HG02588 (cell line): ENCODE measurements around the gene ANKRD13A.
"Not testable (repeated sequence)": the region's sequence is repeated elsewhere in the genome, so short reads cannot be mapped to it uniquely, and the experiment has no call there.

Experiments used
- ATAC-seq: cut with Tn5 transposase; IDR thresholded peaks from one replicate; pipeline ENCODE4 v1.9.1; 2021; ENCODE audit warnings: mild to moderate bottlenecking, moderate library complexity; ENCODE audit not compliant: unreplicated experiment

Gene ANKRD13A

DNA sequence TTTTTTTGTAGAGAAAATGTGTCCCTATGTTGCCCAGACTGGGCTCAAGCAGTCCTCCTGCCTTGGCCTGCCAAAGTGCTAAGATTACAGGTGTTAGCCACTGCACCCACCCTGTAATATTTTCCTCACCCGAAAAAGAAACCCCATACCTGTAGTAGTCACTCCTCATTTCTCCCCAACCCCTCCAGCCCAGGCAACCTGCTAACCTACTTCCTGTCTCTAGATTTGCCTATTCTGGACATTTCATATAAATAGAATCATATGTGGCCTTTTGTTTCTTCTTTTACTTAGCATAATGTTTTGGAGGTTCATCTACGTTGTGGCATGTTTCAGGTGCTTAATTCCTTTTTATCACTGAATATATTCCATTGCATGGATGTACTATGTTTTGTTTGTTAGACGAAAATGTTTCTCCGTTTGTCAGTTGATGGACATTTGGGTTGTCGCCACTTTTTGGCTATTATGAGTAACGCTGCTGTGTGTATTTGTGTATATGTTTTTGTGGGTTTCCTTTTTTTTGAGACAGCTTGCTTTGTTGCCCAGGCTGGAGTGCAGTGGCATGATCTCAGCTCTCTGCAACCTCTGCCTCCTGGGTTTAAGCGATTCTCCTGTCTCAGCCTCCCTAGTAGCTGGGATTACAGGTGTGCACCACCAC lies 6.2 kb downstream of the ANKRD13A start:
- peak; percentile 45 for ATAC-seq

DNA sequence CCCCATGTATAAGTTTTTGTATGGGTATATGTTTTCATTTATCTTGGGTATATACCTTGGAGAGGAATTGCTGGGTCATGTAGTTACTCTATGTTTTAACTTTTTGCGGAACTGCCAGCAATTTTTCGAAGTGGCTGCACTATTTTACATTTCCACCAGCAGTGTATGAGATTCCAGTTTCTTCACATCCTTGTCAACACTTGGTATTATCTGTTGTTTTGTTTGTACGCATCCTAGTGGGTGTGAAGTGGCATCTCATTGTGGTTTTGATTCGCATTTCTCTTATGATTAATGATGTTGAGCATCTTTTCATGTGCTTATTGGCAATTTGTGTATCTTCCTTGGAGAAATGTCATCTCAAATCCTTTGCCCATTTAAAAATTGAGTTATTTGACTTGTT lies 6.9 kb downstream of the ANKRD13A start:
- no peak for ATAC-seq

DNA sequence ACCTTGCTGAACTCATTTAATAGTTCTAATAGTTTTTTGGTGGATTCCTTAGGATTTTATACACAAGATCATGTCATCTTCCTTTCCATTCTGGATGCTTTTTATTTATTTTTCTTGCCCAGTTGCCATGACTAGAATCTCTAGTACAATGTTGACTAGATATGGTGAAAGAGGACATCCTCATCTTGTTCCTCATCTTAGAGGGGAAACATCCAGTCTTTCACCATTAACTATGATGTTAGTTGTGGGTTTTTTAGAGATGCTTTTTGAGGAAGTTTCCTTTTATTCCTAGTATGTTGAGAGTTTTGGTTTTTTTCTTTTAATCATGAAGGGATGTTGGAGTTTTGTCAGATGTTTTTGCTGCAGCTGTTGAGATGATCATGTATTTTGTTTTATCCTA lies 8.7 kb downstream of the ANKRD13A start:
- ATAC-seq = no peak

DNA sequence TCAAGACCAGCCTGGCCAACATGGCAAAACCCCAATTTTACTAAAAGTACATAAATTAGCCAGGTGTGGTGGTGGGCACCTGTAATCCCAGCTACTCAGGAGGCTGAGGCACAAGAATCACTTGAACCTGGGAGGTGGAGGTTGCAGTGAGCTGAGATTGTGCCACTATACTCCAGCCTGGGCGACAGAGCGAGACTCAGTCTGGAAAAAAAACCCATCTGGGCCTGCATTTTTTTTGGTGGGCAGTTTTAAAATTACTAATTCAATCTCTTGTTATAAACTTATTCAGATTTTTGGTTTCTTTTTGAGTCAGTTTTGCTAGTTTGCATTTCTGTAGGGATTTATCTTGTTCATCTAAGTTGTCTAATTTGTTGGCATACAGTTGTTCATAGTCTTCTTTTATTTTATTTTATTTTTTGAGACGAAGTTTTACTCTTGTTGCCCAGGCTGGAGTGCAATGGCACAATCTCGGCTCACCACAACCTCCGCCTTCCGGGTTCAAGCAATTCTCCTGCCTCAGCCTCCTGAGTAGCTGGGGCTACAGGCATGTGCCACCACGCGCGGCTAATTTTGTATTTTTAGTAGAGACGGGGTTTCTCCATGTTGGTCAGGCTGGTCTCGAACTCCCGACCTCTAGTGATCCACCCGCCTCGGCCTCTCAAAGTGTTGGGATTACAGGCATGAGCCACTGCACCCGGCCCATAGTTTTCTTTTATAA lies 9.6 kb downstream of the ANKRD13A start:
- not testable (repeated sequence) for ATAC-seq

DNA sequence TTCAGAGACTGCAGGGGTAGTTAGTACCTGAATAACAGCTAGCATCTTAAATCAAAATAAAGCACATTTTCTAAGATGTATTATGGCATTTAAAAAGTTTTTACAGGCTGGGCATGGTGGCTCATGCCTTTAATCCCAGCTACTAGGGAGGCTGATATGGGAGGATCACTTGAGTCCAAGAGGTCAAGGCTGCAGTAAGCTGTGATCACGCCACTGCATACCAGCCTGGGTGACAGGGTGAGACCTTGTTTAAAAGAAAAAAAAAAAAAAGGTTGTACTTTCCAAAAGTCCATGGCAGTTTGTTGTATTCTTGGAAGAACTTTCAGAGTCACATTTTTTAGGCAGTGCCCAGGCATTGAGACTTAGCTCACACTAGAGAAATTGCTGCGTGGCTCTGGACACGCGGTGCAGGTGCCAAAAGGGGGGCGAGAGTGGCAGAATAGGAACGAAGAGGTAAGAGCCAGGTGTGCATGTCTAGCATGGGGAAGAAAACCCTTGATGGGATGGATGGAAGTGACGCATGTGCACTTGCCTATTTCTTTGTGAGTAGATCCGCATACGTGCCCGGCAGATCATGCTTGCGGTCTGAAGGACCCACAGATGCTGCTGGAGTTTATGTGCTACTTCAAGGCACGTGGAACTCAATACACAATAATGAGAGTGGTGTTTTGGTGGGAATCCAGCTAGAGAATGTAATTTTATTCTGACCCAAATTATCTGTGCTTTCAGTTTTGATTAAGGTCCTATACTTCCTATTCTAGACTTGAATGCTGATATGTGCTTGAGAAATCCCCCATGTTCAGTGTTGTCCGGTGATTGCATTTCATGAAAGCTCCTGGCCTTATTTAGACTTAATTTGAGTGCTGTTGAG lies 11.9 kb downstream of the ANKRD13A start:
- no peak for ATAC-seq

DNA sequence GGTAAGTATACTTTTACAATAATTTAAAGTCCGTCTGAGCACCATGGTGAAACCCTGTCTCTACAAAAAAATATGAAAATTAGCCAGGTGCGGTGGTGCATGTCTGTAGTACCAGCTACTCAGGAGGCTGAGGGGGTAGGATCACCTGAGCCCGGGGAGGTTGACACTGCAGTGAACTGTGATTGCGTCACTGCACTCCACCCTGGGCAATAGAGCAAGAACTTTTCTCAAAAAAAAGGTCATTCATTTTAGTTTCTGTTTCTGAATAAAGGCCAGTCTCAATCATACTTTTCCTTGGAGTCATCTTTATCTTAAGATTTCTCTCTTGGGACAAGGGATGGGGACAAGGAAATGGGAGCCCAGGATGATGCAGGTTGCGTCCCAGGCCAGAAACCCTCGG lies 12.9 kb downstream of the ANKRD13A start:
- ATAC-seq = no peak

DNA sequence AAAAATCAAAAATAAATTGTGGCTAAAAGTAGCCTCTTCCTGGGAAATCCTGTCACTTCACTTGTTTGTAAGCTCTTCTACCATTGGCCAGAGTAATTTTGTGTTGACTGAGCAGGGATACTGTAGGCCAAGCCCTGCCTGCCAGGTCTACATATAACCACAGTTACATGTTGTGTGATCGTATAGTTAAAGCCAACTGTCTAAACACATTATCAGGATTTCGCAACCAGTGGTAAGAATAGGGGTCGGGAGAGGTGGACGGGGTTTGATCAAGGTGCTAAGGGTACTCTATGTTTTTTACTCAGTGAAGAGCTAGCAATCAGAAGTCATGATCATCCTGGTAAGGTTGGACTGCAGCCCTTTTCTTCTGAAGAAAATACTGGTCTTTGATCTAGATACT lies 13.4 kb downstream of the ANKRD13A start:
- ATAC-seq = no peak

DNA sequence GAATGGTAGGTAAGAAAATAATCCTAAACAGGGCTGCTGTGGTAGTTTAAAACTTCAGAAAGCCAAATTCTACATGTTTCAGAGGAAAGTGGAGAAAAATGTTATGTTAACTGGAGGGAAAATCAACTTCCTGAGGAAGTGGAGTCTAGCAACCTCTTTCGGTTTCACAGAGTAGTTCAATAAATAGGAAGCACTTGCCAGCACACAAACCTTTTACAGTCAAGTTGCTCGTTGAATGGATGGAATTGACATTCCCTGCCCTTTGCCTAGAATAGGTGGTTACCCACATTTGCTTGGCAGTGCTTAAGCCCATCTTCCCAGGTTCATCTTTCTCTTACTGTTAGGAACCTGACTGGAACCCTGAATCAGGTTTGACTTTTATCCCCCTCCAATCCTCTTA lies 15.9 kb downstream of the ANKRD13A start:
- no peak for ATAC-seq

DNA sequence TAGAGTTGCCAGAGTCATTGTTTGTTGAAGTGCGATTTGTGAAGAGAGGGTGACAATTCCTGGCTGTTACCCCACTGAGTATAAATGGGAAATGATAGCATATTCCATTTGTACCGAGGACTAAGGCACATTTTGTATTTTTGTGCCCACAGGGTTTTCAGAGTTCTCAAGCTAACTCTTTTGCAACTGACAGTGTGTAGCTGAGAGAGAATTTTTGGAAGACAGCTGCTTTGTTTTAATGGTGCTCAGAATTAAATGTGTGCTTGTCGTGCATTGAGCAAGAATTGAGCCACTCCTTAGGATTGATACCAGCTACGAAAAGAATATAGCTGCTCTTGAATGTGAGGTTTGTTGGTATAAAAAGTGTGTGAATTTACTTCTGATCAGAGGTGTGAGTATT lies 21.7 kb downstream of the ANKRD13A start:
- no peak for ATAC-seq

DNA sequence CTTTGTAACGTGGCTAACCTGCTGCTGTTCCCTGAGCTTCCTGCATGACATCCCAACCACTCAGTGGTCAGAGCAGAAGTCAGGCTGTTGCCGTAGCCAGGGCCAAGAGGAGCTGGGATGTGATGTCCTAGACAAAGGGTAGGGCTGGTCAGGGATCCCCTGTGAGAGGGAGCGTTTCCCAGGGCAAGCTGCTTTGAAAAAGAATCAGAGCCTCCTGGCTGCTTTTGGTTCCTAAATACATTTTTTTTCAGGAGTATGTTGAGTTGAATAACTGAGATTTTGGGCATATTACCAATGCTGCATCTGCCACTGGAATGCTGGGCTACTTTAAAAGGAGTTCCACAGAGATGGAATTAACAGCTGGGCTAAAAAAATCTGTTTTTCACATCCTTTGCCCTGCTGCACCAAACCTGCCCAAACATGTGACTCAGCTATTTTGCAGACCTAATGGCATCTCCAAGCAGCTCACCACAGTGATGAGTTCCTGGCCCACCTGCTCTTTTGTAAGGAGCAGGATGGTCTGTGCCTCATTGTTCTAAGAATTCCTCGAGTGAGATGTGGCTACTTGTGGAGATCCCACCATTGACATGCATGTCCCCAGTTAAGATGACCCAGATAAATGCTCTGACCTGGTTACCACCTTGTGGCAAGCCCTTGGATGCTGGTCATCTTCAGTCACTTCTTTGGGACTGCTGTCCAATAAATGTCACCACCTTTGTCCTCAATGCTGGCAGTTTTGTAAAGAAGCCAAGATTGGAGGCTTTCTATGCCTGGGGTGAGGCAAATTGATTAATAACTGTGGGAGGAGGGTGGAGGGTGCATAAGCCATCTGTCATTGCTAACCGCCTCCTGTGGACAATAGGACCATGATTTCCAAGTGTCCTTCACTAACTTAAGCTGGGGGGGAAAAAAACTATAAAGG lies 24.1 kb downstream of the ANKRD13A start:
- no peak for ATAC-seq

DNA sequence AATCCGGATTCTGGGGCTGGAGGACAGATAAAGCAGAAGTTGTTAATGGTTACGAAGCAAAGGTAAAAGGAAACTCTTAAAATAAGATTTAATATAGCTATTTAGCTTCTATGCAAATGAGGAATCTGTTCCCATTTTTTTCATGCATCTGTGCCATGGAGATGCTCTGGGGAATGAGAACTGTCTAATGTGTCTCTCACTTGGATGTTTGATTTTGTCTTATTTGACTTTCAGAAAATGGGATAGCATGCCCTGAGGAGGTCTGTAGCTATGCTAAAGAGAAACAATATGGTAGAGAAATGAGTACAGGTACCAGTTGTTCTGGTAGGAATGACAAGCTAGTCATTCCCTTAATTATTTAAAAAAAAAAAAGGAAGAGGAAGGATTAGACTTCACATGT lies 24.8 kb downstream of the ANKRD13A start:
- no peak for ATAC-seq

DNA sequence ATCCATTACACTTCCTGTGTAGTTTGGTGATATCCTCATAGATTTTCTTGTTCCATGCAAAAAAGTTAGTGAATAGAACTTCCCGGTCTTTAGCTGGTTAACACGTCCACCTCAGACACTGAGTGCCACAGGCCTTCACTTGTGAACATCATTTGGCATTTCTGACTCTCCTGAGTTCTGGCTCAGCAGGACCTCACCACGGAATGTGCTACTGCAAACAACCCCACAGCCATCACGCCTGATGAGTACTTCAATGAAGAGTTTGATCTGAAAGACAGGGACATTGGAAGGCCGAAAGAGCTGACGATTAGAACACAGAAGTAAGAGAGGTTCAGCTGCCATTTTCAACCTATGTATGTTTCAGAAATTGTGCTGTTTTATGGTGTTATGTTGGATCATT lies 29.1 kb downstream of the ANKRD13A start:
- no peak for ATAC-seq

DNA sequence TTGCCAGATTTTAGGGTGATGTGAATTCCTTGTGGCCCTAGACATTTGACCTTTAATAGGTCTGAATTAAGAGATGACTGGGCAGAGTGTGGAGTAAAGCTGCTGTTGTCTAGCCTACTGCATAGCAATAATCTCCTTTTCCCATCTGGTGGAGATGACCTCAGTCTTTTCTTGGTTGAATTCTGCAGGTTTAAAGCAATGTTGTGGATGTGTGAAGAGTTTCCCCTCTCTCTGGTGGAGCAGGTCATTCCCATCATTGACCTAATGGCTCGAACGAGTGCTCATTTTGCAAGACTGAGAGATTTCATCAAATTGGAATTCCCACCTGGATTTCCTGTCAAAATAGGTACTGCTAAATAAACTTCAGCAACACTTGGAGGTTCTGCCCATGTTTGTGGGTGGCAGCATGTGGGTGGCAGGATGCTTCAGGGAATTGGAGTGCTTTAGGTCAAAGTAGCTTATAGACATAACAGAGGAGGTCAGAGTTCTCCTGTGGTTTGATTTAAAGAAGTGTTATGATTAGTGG lies 30.1 kb downstream of the ANKRD13A start:
- no peak for ATAC-seq

DNA sequence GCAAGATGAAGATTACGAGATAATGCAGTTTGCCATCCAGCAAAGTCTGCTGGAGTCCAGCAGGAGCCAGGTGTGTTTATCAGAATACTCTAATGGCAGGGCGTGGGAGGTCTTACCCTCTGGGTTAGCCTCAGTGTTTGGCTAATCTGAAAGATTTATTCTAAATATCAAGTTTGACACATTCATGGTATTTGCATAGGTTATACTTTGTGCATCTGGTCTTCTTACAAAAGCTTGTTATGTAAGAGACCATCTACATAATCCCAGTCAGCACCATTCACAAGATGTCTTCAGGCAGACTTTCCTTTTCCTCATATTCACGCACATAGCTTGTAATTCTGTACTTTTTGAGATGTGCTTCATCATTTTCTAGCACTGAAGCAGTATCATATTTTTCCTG lies 34.7 kb downstream of the ANKRD13A start:
- no peak for ATAC-seq

DNA sequence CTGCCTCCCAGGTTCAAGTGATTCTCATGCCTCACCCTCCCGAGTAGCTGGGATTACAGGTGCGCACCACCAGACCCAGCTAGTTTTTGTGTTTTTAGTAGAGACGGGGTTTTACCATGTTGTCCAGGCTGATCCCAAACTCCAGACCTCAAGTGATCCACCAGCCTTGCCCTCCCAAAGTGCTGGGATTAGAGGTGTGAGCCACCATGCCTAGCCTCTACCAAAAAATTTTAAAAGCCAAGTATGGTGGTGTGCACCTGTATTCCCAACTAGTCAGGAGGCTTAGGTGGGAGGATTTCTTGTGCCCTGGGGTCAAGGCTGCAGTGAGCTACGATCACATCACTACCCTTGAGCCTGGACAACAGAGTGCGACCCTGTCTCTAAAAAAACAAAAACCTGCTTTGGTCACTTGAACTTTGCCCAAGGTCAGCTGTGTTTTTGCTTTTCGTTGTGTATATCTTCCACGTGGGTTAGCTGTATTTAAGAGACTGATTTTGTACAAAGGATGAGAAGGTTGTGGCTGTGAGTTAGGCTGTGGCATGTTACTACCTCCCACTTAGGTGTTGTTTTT lies 36.4 kb downstream of the ANKRD13A start:
- ATAC-seq = no peak

DNA sequence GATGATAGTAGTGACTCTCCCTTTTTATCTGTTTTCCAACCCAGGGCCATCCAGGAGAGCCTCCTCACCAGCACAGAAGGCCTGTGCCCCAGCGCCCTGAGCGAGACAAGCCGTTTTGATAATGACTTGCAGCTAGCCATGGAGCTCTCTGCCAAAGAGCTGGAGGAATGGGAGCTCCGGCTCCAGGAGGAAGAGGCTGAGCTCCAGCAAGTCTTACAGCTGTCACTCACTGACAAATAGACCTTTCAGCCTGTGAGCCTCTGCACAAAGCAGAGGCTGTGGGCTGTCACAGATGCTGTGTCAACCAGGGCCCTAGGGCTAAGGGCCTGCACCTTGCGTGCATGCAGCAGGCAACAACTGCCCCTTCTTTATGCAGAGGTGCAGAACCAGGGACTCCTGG lies 38.1 kb downstream of the ANKRD13A start:
- ATAC-seq = no peak

DNA sequence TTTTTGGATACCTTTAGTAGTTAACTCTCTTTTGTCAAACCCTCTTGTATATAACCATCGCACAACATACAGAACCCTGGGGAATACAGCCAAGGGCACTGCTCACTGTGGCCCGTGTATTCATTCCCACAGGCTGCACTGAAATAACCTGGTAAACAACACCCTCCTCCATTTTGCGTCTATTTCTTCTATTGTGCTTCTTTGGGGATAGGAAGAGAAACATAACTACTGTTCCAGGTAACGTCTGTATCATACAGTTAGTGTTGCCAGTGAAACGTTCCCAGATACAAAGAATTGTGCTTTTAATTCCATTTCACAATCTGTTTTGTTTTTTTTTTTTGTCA lies 39.5 kb downstream of the ANKRD13A start:
- no peak for ATAC-seq

DNA sequence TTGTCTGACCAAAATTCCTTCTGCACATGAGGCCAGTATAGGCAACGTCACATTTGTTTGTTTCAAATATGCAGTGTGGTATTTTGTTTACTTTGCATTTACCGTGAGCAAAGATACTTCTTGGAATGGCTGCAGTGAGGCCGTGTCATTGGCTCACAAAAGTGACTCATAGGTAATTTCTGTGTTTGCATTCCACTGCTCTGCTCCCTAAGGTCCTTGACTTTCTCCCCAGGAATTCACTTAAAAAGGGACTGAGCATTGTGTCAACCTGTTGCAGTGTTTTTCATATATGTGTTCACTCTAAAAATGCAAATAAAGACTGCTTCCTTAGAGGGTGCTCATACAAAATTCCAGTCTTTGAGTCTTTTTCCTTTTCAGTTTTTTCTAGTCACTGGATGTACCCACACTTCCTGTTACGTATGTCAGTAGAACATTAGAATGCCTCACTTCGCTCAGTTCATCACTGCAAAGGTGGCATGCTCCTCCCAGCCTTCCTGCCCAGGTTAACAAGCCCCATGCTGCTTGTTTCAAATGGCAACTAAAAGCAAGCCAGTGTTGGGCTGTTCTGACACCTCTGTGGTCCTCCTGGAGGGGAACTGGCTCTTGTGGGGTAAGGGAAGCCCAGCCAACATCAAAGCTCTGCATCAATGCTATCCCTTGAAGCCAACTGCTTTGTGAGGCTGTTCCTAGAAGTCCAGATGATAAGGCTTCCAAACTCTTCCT lies 40.0 kb downstream of the ANKRD13A start:
- no peak for ATAC-seq

DNA sequence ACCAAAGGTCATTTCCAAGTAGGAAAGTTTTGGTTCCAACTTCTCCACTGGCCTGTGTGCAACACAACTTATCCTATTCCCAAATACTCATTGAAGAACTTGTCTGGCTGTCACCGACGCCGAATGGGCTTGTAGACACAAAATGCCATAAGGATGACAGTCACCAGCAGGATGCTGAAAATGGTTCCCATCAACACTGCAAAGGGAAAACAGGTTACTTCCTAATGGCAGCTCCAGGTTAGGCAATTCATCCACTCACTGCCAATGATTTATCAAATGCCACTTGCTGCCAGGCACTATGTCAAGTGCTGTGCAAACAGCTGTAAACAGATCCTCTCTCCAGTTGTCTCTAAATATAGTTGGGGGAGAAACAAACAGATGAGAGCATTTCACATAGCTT lies 43.0 kb downstream of the ANKRD13A start:
- no peak for ATAC-seq
